DND-41 (cell line): ENCODE results near the gene RABL6.

Source experiments
- ATAC-seq: fragments of 200-7000 bp; cut with Tn5 transposase; 3 replicates; pipeline ENCODE4 v1.9.1; 2021; ENCODE audit warnings: low read depth; ENCODE audit not compliant: insufficient read depth
- DNase-seq: peaks from one replicate; pipeline ENCODE4 v3.0.0-alpha.2; 2020
- H2AFZ ChIP-seq: 2 replicates; pipeline ENCODE4 v1.6.0; 2012; ENCODE audit warnings: low read depth, low read length
- H3K27ac ChIP-seq: 2 replicates; pipeline ENCODE4 v1.5.1; 2012; ENCODE audit warnings: low read length, inconsistent platforms
- H3K27me3 ChIP-seq: fragments of 200-600 bp; sonication (generic); 2 replicates; pipeline ENCODE4 v1.6.0; 2012; ENCODE audit warnings: low read length, mild to moderate bottlenecking, inconsistent platforms; ENCODE audit not compliant: insufficient read depth, poor library complexity
- H3K36me3 ChIP-seq: 2 replicates; pipeline ENCODE4 v1.5.1; 2012; ENCODE audit warnings: low read length, inconsistent platforms; ENCODE audit not compliant: insufficient read depth
- H3K4me1 ChIP-seq: 2 replicates; pipeline ENCODE4 v1.5.1; 2012; ENCODE audit warnings: mild to moderate bottlenecking, low read length; ENCODE audit not compliant: insufficient read depth
- H3K4me2 ChIP-seq: 2 replicates; pipeline ENCODE4 v1.6.0; 2012; ENCODE audit warnings: mild to moderate bottlenecking, moderate library complexity, low read length, inconsistent platforms; ENCODE audit not compliant: insufficient read depth
- H3K4me3 ChIP-seq, 2 experiments: fragments of 200-600 bp in 1 of 2; shearing (Covaris generic) in 1 of 2; 2 replicates each; pipeline ENCODE4 v1.5.1; 2012 to 2016; ENCODE audit warnings: inconsistent platforms in 2 of 2, low read length in 2 of 2, mild to moderate bottlenecking in 2 of 2, low read depth in 1 of 2, moderate library complexity in 1 of 2
- H3K79me2 ChIP-seq: 2 replicates; pipeline ENCODE4 v1.6.0; 2012; ENCODE audit warnings: low read length, inconsistent platforms; ENCODE audit not compliant: insufficient read depth
- H3K9ac ChIP-seq: 2 replicates; pipeline ENCODE4 v1.6.0; 2012; ENCODE audit warnings: low read depth, mild to moderate bottlenecking, inconsistent platforms, low read length, moderate library complexity
- H3K9me3 ChIP-seq: 2 replicates; pipeline ENCODE4 v1.5.1; 2012; ENCODE audit warnings: low read length, moderate library complexity, mild to moderate bottlenecking, inconsistent platforms; ENCODE audit not compliant: insufficient read depth, severe bottlenecking
- H4K20me1 ChIP-seq: 2 replicates; pipeline ENCODE4 v1.6.0; 2012; ENCODE audit warnings: low read length; ENCODE audit not compliant: insufficient read depth
- EZH2 ChIP-seq: IDR thresholded peaks from 3 replicates; pipeline ENCODE4 v1.6.1; 2012; ENCODE audit warnings: borderline replicate concordance, low read depth, mild to moderate bottlenecking, moderate library complexity, low read length, inconsistent platforms; ENCODE audit not compliant: severe bottlenecking
- TF ChIP-seq, protein P1 (sequence below): IDR thresholded peaks from 2 replicates; pipeline ENCODE4 v1.5.1; 2012; ENCODE audit warnings: borderline replicate concordance, low read length, moderate library complexity, mild to moderate bottlenecking; ENCODE audit not compliant: poor library complexity, severe bottlenecking; ENCODE audit errors: extremely low read depth

The RABL6 gene

GRCh38 chr9:136775191-136775590, 32.6 kb upstream of the RABL6 start:
- H3K27ac ChIP-seq: no peak overlapping the region
- no peaks in the 10 kb centered on the region for H3K4me1 ChIP-seq
- no peak overlapping the region for H3K4me3 ChIP-seq
- DNase-seq: no peak
- TF ChIP-seq, protein P1, sequence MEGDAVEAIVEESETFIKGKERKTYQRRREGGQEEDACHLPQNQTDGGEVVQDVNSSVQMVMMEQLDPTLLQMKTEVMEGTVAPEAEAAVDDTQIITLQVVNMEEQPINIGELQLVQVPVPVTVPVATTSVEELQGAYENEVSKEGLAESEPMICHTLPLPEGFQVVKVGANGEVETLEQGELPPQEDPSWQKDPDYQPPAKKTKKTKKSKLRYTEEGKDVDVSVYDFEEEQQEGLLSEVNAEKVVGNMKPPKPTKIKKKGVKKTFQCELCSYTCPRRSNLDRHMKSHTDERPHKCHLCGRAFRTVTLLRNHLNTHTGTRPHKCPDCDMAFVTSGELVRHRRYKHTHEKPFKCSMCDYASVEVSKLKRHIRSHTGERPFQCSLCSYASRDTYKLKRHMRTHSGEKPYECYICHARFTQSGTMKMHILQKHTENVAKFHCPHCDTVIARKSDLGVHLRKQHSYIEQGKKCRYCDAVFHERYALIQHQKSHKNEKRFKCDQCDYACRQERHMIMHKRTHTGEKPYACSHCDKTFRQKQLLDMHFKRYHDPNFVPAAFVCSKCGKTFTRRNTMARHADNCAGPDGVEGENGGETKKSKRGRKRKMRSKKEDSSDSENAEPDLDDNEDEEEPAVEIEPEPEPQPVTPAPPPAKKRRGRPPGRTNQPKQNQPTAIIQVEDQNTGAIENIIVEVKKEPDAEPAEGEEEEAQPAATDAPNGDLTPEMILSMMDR: no peak
- no peak for TF ChIP-seq EZH2
- no peak for ATAC-seq
- H3K36me3 ChIP-seq: no peaks in the 10 kb centered on the region
- H4K20me1 ChIP-seq: no peaks in the 10 kb centered on the region
- no peak overlapping the region for H3K9ac ChIP-seq
- H3K4me2 ChIP-seq: no peak overlapping the region
- H3K9me3 ChIP-seq: peaks cover 8% of the 10 kb centered on the region
- no peaks in the 10 kb centered on the region for H3K79me2 ChIP-seq
- H3K27me3 ChIP-seq: peaks cover 11% of the 10 kb centered on the region
- H2AFZ ChIP-seq: no peak overlapping the region

DNA sequence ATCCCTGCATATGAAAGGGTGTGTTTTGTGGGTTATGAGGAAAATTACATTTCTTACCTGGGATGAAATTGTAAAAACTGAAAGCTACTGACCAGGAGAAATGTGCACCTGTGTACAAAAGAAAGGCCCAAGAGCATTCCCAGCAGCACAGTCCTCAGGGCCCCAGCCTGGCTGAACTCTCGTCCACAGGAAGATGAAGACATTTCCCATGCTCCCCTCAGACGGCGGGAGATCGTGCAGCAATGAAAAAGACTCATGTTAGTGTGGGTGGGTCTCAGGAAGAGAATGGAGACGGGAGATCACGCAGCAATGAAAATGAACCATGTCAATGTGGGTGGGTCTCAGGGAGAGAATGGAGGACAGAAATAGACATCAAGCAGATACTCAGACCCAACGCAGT, 30.8 kb upstream of the RABL6 start:
- Histone ChIP-seq H3K4me3 (no peak overlapping the region), H3K79me2 (no peaks in the 10 kb centered on the region), H4K20me1 (no peaks in the 10 kb centered on the region), H3K27me3 (peaks cover 12% of the 10 kb centered on the region), H3K9ac (no peak overlapping the region), H3K4me2 (no peak overlapping the region), H3K9me3 (peaks cover 8% of the 10 kb centered on the region), H2AFZ (no peak overlapping the region), H3K27ac (no peak overlapping the region), H3K36me3 (no peaks in the 10 kb centered on the region), H3K4me1 (no peaks in the 10 kb centered on the region)
- TF ChIP-seq, protein P1: no peak
- no peak for TF ChIP-seq EZH2
- no peak for ATAC-seq
- no peak for DNase-seq

- H4K20me1 ChIP-seq: no peaks in the 10 kb centered on the region
- ATAC-seq: no peak
- H2AFZ ChIP-seq: no peak overlapping the region
- no peak overlapping the region for H3K27ac ChIP-seq
- no peak for DNase-seq
- no peaks in the 10 kb centered on the region for H3K36me3 ChIP-seq
- no peak overlapping the region for H3K4me3 ChIP-seq
- H3K9me3 ChIP-seq: peaks cover 8% of the 10 kb centered on the region
- no peak overlapping the region for H3K4me2 ChIP-seq
- H3K79me2 ChIP-seq: no peaks in the 10 kb centered on the region
- no peak overlapping the region for H3K9ac ChIP-seq
- no peaks in the 10 kb centered on the region for H3K4me1 ChIP-seq
- TF ChIP-seq EZH2: no peak
- TF ChIP-seq, protein P1: no peak
- H3K27me3 ChIP-seq: peaks cover 12% of the 10 kb centered on the region
These were observed 30.4 kb upstream of the RABL6 start for GRCh38 chr9:136777359-136777758.

- TF ChIP-seq, protein P1: no peak
- no peak for TF ChIP-seq EZH2
- H4K20me1 ChIP-seq: no peaks in the 10 kb centered on the region
- H3K79me2 ChIP-seq: no peaks in the 10 kb centered on the region
- H2AFZ ChIP-seq: no peak overlapping the region
- H3K9me3 ChIP-seq: no peaks in the 10 kb centered on the region
- H3K27me3 ChIP-seq: peaks cover 12% of the 10 kb centered on the region
- no peaks in the 10 kb centered on the region for H3K36me3 ChIP-seq
- H3K27ac ChIP-seq: no peak overlapping the region
- ATAC-seq (no peak), DNase-seq (no peak)
- no peak overlapping the region for H3K4me3 ChIP-seq
- H3K4me2 ChIP-seq: no peak overlapping the region
- no peak overlapping the region for H3K9ac ChIP-seq
- no peaks in the 10 kb centered on the region for H3K4me1 ChIP-seq
These were observed 27.9 kb upstream of the RABL6 start for GRCh38 chr9:136779808-136780207.
